Activated T-cell treated with anti-CD3 and anti-CD28 coated beads, Interleukin-2, amount 50 U/mL, for 48 hours (primary cell): Measurements from ENCODE around the gene OSCAR.
A peak's percentile ranks its signal among the peaks of the same experiment; 100 is the strongest.
"Not testable (repeated sequence)": the region's sequence is repeated elsewhere in the genome, so short reads cannot be mapped to it uniquely, and the experiment has no call there.

ENCODE experiments used
- DNase-seq, 2 experiments: peaks; one replicate each; pipeline ENCODE4 v3.0.0-alpha.2; 2020

Gene OSCAR

DNA sequence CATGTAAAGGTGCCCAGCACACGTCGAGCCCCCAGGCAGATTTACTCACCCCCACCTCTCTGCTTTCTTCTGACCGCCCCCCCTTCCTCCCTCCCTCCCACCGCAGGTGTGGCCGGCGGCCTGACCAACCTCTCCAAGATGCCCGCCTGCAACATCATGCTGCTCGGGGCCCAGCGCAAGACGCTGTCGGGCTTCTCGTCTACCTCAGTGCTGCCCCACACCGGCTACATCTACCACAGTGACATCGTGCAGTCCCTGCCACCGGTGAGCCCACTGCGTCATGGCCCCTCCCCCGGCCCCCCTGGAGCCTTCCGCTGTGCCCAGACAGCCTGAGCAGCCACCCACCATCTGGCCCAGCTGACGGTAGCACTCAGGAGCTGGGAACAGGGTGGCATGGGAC is 23.8 kb upstream of the OSCAR start:
- DNase-seq, result no peak

DNA sequence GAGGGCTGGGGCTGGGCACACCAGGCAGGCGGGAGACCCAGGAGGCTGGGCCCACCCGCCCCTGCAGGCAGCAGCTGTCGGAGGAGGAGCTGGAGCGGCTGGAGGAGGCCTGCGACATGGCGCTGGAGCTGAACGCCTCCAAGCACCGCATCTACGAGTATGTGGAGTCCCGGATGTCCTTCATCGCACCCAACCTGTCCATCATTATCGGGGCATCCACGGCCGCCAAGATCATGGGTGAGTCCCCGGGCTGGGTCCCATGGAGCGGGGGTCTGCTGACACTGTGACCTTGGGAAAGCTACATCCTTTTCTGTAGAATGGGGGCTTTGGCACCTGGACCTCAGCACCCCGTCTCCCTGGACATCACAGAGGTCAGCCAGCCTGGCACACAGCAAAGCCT is 23.1 kb upstream of the OSCAR start:
- DNase-seq, result no peak

DNA sequence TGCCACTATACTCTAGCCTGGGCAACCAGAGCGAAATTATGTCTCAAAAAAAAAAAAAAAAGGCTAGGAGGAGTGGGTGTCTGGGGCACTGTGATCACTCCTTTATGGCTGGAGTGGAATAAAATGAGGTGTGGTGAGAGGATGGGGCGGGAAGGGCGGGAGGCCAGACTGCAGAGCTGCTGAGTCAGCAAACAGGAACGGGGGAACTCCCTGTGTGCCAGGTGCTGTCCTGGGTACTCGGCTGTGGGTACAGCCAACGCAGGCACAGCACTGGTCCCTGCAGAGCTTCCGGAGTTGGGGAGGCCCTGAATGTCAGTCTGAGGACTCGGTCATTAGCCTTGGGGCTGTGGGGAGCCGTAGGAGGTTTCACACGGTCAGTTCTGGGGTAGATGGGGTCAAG is 20.7 kb upstream of the OSCAR start:
- DNase-seq, result no peak

DNA sequence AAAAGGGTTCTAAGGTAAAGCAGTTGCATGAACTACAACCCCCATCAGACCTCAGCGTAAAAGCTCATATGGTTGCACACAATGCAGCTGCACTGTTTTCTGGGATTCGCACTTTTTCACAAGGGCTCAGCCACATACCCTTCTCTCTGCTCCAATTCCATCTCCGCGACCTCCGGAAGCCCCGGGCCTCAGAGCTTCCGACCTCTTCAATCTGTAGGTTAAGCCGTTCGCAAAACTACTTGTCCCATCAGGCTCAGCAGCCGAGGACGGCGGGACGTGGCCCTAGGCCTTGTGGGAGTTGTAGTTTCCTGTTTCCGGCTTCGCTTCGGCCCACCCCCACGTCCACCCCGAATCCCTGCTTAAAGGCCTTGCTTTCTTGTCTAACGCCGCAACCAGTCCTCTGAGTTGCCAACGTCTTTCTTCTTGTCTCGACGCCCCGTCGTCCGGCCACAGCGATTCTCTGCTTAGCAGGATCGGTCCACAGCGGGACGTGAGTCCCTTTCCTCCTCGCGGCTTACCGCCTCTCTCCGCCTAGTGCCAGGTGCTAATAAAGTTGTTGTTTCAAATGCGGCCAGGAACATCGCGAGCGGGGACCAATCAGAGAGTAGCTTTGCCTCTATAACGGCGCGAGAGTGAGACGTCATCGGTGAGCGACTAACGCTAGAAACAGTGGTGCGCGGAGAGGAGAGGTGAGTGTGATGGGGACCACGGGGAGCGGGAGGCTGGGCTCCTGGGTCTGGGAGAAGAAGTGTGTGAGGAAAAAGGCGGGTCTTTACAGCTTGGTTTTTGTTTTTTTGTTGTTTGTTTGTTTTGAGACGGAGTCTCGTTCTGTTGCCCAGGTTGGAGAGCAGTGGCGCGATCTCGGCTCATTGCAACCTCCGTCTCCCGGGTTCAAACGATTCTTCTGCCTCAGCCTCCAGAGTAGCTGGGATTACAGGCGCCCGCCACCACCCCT is 14.8 kb upstream of the OSCAR start, which contains the start of the genes PRPF31 and TFPT:
TSS of gene PRPF31 (plus strand) at position 646 of the 955 bp plus-strand sequence. CDS start 2,525 bp downstream, outside the sequence.
TSS of gene TFPT (minus strand) at position 549 of the 955 bp plus-strand sequence. CDS start at position 161, 388 bp downstream.
- peak; percentile 96 to 98 for DNase-seq

DNA sequence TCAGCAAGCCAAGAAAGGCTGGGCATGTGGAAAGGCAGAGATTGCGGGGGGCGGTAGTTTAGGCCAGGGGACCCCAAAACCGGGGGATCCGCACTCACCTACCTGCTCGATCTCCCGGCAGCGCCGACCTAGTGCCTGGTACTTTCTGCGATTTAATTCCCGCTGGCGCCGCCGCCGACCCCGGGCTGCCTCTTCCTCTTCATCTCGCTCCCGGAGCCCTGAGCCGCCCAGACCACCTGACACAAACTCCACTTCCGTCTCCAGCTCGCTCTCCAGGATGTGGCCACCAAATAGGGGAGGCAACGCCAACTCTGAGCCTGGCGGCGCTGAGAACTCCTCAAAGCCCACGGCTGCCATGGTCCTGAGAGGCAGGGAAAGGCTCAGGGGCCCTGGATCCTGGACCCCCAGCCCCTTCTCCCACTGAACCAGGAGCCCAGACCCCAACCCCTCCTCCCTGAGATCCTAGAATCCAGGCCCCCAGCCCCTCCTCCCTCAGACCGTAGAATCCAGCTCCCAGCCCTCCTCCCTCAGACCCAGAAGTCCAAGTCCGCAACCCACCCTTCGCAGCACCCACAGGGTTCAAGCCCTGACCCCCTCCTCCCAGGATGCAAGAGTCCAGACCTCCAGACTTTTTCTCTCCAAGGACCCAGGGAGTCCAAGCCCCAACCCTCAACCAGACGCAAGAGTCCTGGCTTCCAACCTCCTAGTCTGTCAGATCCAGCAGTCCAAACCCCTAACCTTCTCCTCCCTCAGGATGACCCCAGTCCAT is 13.9 kb upstream of the OSCAR start:
- DNase-seq, result peak; percentile 60 to 61

DNA sequence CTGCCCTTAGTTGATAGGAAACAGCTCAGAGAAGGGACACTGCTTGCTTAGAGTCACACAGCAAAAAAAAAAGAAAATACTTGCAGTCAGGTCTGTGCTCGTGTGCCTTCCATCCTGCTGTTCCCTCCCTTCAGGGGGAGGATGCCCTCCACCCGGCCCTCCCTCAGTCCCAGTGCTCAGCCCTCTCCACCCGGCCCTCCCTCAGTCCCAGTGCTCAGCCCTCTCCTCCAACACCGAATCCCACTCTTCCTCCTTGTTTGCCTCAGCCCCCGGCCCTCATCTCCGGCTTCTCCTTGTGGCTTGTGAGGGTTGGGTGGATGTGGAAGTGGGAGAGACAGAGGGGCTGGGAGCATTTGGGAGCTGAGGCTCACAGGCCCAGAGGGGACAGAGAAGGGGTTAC is 9.0 kb upstream of the OSCAR start:
- DNase-seq, result no peak

DNA sequence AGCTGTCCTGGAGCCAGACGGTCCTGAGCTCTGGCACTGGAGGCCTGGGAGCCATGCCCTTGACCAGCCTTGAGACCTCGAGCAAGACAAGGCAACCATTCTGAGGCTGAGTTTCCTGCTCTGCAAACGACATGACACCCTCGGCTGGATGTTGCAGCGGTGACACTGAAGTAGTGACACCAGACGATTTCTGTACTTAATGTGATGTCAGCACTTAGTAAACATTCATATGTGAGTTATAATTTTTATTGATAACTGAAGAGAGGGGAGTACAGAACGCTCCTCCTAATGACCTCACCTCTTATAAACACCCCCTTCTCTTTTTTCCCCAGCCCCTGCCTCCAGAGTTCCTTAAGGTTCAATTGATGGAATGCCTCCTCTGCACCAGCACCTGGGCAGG is 7.9 kb upstream of the OSCAR start:
- no peak for DNase-seq

DNA sequence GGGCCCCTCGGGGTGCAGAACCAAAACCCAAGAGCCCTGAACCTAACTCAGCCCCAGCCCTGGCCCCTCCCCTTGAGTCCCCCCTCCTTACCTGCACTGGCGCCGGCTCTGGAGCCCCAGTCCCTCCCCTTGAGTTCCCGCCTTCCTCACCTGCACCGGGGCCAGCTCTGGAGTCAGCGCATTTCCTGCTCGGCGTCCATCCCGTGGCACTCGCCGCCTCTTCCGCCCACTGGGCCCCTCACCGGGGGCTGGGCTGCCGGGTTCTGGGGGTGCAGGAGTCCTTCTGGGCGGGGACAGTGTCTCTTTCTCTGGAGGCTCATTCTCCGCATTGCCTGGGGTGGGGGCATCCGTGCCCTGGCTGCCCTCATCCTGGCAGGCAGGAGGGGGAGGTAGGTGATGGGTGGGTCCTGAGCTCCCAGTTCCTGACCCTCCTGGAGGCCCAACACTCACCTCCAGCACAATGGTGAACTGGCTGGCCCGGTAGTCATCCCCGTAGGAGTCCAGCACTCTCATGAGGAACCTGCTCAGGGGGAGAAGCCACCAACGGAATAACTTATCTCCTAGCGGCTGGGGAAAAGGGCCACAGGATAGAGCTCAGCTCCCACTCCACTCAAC is 7.4 kb upstream of the OSCAR start:
- DNase-seq, result no peak

DNA sequence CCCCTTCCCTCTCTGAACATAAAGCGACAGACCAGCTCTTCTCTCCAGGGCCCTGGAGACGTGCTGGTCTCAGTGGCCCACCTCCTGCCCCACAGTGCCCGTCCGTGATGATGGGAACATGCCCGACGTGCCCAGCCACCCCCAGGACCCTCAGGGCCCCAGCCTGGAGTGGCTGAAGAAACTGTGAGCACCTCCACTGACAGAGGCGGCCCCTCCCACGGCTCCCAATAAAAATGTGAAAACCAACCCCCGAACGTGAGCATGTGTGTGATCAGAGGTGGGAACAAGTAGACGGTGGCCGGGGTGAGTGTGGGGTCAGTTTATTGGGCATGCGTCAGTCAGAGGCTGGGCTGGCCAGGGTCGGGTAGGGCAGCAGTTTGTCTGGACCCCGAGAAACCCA is 6.1 kb upstream of the OSCAR start:
- DNase-seq, result no peak

DNA sequence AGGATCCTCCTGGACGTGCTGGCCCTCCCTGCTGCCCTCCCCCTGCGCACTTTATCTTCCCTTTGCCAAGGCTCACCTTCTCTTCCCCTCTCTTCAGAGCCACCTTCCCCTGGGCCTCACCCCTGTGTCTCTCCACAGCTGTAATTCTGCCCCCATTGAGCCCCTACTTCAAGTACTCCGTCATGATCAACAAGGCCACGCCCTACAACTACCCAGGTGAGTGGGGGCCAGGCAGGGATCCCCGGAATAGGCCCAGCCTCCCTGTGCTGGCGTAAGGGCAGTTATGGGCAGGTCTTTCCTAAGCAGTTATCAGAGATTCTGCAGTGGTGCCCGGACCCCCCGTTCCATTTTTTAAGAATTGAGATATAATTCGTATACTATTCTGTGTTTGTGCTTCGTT is 5.2 kb upstream of the OSCAR start:
- no peak for DNase-seq

DNA sequence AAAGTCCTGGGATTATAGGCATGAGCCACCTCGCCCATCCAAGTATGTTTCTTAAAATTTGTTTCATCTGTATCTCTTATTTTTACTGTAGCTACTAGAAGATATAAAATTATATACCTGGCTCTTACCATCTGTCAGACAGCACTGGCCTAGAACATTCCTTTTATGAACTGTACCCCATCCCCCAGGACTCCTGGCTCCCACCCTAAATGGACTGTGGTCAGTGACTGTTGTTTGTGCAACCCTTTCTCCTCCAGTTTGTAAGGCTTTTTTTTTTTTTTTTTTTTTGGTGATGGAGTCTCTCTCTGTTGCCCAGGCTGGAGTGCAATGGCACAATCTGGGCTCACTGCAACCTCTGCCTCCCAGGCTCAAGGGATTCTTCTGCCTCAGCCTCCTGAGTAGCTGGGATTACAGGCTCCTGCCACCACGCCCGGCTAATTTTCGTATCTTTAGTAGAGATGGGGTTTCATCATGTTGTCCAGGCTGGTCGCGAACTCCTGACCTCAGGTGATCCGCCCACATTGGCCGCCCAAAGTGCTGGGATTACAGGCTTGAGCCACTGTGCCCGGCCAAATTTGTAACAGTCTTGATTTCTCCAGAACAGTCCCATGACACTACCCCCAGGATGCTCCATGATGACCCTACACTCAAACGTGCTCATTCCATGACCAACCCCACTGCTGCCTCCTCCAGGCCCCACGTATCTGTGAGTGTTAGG is 4.6 kb upstream of the OSCAR start:
- DNase-seq, result no peak

DNA sequence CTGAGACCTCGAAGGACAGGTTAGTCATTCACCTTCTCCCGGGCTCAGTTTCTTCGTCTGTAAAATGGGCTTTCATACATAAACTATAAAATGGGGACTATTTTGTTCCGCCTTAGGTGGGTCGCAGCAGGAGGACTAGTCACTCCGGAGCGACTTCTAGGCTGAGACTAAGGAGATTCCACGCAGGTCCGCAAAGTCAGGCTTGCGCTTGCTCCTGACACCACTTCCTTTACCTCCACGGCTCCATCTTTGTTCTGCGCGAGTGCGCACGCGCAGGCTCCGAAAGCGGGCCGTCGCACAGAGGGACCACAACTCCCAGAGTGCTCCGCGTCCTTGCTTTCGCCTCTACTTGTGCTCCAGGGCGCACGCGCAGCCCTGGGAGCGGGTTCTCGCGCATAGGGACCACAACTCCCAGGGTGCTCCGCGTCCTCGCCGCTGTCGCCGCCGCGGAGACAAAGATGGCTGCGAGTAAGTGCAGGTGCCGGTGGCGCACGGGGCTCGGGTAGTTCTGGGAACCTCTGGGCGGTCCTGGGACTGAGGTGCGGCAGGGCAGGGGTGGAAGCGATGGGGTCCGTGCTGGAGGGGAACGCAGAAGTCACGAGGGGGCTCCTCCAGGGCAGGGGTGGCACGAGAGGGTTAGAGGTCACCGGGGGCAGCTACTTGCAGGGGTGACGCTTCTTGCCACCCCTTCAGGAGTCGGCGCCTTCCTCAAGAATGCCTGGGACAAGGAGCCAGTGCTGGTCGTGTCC is 2.0 kb upstream of the OSCAR start, which contains the start of gene NDUFA3:
TSS of gene NDUFA3 (plus strand) at position 435 of the 749 bp plus-strand sequence. CDS start at position 459, 24 bp downstream.
- DNase-seq, result peak; percentile 96 to 97

DNA sequence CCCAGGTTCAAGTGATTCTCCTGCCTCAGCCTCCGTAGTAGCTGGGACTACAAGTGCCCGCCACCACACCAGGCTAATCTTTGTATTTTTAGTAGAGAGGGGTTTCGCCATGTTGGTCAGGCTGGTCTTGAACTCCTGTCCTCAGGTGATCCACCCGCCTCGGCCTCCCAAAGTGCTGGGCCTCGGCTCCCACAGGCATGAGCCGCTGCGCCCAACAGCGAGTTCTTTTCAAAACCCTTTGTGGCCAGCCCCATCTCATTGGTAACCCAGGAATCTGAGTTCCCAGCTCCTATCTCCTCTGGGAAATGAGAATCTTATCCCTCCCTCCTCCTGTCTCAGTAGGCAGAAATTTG is 724 bp downstream of the OSCAR start:
- DNase-seq, result not testable (repeated sequence)

DNA sequence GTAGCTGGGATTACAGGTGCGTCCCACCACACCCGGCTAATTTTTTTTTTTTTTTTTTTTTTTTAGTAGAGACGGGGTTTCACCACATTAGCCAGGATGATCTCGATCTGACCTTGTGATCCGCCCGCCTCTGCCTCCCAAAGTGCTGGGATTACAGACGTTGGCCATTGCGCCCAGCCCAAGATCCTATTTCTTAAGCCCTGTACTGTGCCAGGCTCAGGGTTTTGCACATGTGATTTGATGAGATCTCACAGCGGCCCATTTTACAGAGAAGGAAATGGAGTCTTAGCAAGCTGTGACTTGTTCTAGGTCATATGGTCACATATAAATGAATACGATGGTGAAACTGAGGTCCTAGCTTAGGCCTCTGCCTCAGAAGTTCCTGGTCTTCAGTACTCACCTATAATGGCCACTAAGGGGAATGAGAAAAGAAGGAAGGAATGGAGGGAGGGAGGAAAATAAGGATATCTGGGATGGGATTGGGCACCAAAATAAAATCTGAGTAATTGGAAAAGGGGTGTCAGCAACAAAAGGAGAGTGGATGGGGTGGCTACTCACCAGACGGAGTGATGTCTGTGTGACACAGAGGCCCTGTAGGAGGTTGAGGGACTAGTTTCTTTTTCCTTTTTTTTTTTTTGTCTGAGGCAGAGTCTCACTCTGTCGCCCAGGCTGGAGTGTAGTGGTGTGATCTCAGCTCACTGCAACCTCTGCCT is 1.3 kb downstream of the OSCAR start:
- no peak for DNase-seq

DNA sequence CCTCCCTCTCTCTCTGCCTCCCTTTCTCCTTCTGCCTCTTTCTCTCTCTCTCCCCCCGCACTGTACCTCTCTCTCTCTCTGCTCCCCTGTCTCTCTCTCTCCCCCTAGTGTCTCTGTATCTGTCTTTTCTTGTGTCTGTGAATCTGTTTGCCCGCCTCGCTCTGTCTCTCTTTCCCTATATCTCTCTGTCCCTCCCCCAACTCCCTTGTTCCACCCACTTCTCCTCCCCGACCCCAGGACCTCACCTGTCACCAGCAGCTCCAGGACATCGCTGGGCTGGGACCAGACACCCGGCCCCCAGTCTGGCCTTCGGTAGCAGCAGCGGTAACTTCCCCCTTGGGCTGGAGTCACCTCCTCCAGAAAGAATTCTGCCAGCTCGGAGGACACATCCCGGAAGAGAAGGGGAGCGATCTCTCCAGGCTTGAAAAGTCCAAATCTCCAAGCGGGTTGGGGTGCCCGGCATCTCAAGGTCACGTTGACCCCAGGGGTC is 3.9 kb downstream of the OSCAR start:
- peak in 1 of 2 experiments; percentile 37 for DNase-seq

DNA sequence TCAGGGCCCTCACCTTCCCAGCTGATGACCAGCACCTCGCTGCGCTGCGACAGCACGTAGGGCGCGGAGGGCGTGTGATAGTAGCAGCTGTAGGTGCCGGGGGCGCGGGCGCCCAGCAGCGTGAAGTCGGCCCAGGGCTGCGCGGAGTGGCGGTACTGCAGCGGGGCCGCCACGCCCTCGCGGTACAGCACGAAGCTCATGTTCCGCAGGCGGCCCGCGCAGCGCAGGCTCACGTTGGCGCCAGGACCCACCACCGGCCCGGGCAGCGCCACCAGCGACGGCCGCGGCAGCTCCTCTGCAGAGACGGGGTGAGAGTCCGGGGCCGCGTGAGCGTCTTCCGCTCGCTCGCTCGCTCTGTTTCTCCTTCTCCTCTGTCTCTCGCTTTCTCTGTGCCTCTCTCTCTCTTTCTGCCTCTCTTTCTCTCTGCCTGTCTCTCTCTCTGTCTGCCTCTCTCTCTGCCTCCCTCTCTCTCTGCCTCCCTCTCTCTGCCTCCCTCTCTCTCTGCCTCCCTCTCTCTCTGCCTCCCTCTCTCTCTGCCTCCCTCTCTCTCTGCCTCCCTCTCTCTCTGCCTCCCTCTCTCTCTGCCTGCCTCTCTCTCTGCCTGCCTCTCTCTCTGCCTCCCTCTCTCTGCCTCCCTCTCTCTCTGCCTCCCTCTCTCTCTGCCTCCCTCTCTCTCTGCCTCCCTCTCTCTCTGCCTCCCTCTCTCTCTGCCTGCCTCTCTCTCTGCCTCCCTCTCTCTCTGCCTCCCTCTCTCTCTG is 4.6 kb downstream of the OSCAR start:
- peak; percentile 54 to 70 for DNase-seq

DNA sequence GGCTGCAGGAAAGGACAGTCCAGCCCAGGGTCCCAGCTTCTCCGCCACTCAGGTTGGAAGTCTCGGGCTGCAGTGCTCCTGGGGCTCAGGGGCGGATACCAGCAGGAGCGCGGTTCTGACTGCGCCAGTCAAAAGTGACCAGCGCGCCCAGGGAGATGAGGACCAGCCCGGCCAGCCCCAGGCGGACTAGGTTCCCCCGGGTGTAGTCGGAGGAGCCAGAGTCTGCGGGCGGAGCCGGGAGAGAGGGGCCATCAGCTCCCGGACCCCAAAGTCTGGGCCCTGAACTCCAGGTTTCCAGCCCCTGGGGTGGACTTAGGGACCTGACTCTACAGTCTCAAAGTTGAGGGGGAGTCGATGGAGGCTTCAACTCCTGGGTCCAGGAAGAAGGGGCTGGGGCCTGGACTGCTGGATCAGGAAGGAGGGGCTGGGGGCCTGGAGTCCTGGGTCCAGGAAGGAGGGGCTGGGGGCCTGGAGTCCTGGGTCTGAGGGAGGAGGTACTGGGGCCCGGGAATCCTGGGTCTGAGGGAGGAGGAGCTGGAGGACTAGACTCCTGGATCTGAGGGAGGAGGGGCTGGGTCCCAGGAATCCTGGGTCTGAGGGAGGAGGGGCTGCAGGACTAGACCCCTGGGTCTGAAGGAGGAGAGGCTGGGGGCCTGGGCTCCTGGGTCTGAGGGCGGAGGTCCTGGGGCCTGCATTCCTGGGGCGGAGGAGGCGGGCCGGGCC is 5.3 kb downstream of the OSCAR start:
- no peak for DNase-seq

DNA sequence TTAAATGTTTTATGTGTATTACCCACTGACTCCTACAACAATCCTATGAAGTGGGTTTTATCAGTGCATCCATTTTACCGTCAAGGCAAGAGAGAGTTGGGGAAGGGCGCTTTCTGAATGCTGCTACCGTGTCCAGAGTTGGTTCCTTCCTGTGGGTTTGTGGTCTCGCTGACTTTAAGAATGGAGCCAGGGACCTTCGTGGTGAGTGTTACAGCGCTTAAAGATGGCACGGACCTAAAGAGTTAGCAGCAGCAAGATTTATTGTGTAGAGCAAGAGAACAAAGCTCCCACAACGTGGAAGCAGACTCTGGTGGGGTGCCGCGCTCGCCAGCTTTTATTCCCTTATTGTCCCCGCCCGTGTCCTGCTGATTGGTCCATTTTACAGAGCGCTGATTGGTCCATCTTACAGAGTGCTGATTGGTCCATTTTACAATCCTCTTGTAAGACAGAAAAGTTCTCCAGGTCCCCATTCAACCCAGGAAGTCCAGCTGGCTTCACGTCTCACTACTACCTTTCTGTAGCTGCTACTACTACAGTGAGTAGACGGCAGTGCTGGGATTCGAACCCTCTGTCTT is 6.1 kb downstream of the OSCAR start:
- no peak for DNase-seq

DNA sequence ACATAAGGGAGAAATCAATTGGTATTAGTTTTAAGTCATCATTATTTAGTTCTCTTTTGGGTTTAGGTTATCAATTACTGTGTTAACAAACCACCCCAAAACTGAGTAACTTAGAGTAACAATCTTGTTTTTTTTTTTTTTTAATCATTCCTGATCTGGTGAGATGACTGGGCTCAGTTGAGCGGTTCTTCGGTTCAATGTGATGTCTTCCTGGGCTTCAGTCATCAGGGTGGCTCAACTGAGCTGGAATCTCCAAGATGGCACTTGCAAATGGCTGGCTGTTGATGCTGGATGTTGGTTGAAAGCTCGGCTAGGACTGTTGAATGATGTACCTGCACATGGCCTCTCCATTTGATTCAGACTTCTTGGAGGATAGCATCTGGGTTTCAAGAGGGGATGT is 16.2 kb downstream of the OSCAR start:
- DNase-seq, result no peak
